H7 (cell line): ENCODE data around the gene PPP2R2C. TPM values are rescaled to one million over a fixed set of nuclear protein-coding genes. Genes with fewer than 3 reads are reported as not detected.
A peak's percentile ranks its signal among the peaks of the same experiment; 100 is the strongest.

Experiments
- DNase-seq: peaks from one replicate; pipeline ENCODE4 v3.0.0; 2012
- H3K27me3 ChIP-seq: 2 replicates; pipeline ENCODE4 v1.6.0; 2011; ENCODE audit warnings: mild to moderate bottlenecking, low read length; ENCODE audit not compliant: control insufficient read depth, insufficient read depth
- H3K36me3 ChIP-seq: replicated peaks from 2 replicates; pipeline ENCODE4 v1.5.1; 2011; ENCODE audit warnings: low read length; ENCODE audit not compliant: control insufficient read depth, insufficient read depth
- H3K4me3 ChIP-seq: 2 replicates; pipeline ENCODE4 v1.5.1; 2011; ENCODE audit warnings: low read depth, mild to moderate bottlenecking, control low read depth, low read length, moderate library complexity; ENCODE audit not compliant: insufficient read depth
- total RNA-seq: library from RNA; depleted of rRNA; stranded (reverse); fragments of >200 nt; shearing (Covaris generic); gene quantifications from 2 replicates; pipeline ENCODE4 v1.2.3, GENCODE V29; 2014

PPP2R2C gene
- total RNA-seq, 1 experiment from 2014 or later: 7.6 TPM

DNA sequence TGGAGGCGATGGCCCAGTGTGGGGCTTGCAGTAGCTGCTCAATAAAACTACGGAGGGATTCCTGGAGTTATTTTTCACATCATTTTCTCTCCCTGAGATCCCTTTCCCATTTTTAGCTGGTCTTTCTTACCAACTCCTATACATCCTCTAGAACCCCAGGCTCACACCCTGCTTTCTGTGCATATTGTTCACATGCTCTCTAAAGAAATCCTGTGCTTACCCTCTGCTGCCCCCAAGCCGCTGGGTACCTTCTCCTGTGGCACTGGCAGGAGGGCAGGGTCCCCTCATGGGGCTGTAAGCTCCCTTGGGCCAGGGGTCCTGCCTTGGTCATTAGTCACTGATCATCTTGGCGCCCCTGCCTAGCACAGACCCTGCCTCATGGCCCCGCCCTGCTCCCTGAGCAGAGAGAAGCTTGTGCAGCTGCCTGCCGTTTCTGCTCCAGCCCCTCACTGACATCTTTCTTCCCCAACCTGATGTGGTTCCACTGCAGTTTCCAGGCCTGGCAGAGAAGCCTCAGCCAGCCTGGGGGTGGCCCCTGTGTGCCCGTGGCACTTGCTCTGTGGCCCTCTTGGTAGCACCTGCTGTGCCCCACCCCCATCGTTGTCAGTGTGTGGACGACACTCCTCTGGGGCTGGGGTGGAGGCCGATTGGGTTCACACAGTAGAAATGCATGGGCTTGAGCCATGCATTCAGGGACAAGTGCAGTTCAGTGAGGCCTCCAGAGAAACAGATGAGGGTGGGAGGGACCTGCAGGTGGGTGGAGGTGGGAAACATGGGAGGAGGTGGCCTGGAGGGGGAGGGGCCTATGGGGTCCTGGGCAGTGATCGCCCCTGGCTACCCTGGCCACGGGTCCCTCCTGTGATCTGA lies 133.2 kb downstream of the PPP2R2C start:
- Histone ChIP-seq H3K27me3 (no peaks in the 10 kb centered on the region), H3K36me3 (no peaks in the 10 kb centered on the region), H3K4me3 (no peak overlapping the region)
- no peak for DNase-seq

DNA sequence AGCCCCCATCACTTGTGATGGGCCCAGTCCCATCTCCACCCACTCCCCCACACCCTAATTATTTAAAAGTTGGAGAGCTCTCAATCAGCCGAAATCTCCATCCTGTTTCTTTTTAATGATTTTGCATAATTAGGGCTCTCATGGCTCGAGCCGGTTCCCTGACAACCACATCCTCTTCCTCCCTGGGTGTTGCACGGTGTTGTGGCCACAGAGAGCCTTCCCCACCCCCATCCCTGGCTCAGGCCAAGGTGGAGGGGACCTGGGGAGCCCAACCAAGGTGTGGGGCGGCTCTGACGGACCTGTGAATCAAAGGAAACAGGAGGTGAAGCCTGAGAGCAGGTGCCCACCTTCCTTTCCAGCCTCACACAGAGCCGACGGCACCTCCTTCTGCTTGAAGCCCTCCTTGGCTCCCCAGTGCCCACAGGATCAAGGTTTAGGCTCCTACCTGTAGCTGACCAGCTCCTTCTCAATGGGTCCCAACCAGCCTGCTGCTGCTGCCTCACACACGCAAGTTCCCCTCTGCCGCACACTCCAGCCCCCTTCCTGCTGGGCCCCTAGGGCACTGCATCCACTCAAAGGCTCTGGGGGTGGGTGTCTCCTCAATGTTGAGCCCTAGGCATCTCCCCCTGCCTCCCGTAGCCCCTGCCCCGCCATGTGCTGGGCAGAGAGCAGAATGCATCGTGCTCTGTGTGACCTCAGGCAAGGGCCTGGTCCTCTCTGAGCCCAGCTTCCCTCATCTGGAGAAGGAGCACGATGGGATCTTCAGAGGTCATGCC lies 134.1 kb downstream of the PPP2R2C start:
- Histone ChIP-seq H3K36me3 (no peaks in the 10 kb centered on the region), H3K27me3 (no peaks in the 10 kb centered on the region), H3K4me3 (no peak overlapping the region)
- no peak for DNase-seq

DNA sequence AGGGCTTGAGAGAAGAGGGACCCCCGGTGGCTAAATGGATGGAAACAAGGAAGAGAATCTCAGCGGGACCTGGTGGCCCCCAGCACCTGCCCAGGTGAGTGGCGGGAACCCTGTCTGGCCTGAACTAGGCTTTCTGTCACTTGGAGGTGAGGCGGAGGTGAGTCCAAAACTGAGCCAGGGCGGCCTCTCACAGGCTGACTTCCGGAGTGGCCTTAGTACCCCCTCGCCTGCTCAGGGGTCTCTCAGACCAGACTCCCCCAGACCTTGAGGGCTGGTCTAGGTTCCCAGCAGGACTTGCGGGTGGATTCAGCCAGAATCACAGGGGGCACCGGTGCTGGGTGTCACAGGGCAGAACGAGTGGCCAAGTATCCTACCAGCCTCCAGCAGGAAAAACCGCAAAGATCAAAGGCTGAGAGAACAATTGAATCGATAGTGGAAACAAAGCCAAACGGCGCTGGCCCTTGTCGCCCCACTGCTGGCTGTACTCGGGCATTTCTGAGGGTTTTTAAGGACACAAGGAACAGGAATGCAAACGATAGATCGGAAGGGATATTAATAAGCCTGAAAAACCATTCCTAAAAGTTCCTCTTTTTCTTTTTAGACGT lies 135.0 kb downstream of the PPP2R2C start:
- DNase-seq: peak; percentile 68
- H3K4me3 ChIP-seq: no peak overlapping the region
- no peaks in the 10 kb centered on the region for H3K36me3 ChIP-seq
- no peaks in the 10 kb centered on the region for H3K27me3 ChIP-seq

DNA sequence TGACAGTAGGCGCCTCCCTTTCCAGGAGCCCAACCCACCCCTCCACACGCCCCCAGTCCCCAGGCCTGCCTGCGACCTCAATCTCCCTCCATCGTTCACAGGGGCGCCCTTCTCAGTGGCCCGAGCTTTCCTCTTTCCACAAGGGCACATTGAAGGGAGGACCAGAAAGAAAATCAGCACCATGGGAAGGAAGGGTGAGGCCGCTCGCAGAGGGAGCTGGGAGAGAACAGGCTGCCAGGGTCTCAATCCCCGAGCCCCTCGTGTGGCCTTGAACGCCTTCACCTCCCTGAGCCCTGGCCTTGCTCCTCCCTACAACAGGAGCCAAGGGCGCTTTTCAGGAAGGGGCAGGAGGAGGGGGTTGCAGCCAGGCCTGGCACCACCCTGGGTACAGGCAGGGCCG lies 136.2 kb downstream of the PPP2R2C start:
- no peak for DNase-seq
- Histone ChIP-seq H3K36me3 (no peaks in the 10 kb centered on the region), H3K27me3 (no peaks in the 10 kb centered on the region), H3K4me3 (no peak overlapping the region)

DNA sequence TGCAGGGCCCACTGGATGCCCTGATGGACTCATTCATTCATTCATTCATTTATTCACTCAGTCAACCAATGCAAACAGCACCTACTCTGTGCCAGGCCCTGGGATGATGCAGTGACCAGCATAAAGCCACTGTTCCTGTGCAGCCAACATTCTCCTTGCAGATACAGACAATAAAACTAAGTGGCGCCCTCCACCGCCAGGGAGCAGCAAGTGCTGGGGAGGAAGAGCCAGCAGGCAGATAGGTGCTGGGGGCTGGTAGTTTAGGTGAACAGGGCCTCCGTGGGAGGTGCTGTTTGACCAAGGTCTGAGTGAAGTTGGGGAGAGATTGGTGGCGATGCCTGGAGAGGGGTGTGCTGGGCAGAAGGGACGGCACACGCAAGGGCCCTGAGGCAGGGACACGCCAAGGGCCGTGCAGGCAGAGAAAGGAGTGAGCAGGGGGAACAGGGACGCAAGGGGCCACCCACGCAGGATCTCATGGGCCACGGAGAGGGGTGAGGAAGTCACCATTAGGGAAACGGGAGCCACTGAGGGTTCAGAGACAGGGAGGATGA lies 137.3 kb downstream of the PPP2R2C start:
- Histone ChIP-seq H3K36me3 (no peaks in the 10 kb centered on the region), H3K27me3 (no peaks in the 10 kb centered on the region), H3K4me3 (no peak overlapping the region)
- peak; percentile 78 for DNase-seq

DNA sequence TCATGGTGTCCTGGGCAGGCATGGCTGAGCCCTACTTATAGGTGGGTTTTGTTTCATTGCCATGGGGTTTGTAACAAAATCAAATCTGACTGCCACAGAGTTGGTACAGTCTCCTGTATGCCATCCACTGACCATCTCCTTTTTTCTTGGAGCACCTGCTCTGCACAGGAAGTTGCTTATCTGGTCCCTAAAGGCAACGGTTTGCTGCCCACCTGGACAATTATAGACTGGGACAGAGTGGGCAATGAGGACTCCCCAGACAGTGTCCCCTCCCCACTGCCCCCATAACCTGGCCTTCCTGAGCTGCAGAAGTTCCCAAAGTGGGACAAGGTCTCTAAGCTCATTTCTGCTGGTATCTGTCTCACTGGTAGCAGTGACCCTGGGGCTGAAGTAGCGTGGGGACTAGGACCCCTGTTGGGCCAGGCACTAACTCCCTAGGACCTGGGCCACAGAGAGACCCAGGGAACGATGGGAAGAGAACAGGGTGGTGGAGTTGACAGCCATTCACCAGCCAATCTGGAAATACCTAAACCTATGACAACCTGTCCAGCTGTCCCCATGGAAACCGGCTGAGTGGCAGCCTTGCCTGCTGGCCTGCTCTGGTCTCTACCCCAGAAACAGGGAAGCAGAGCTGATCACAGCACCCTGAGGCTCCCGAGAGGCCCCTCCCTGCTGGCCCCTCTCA lies 138.1 kb downstream of the PPP2R2C start:
- no peaks in the 10 kb centered on the region for H3K36me3 ChIP-seq
- no peak for DNase-seq
- no peak overlapping the region for H3K4me3 ChIP-seq
- H3K27me3 ChIP-seq: no peaks in the 10 kb centered on the region

DNA sequence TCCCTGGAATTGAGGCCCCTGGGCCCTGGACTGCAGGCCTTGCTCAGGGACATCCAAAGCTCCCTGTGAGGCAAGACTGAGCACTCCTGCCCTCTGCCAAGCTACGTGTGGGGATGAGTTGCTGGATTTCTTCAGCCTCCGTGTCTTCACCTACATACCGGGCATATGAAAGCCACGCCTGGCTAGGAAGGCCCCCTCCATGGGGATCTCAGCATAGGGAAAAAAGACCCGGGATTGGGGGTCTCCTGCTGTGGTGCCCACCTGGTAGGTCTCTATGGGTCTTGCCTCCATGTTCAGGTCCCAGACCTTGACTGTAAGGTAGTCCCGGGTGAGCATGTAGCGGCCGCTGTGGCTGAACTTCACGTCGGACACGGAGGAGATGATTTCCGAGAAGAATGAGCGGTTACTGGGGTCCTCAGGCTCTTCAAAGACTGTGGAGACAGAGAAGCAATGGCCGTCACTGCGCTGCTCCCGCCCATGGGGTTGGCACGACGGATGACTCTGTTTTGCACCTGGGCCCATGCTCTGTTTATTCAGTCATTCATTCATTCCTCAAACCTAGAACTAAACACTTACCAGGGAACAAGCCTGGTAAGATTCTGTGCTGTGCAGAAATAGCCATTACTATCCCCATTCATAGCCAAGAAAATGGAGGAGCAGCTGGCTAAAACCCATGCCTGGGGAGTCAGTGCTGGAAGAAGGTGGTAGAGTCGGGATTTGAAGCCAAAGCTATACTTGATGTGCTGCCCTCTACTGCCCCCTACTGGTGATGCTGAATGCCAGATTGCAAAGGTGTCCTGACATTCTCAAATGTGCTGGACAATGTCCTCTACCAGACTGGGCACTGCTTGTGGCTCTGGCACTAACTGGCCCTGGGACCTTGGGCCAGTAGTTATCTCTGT lies 138.9 kb downstream of the PPP2R2C start:
- Histone ChIP-seq H3K4me3 (no peak overlapping the region), H3K27me3 (no peaks in the 10 kb centered on the region), H3K36me3 (no peaks in the 10 kb centered on the region)
- peak; percentile 74 for DNase-seq

DNA sequence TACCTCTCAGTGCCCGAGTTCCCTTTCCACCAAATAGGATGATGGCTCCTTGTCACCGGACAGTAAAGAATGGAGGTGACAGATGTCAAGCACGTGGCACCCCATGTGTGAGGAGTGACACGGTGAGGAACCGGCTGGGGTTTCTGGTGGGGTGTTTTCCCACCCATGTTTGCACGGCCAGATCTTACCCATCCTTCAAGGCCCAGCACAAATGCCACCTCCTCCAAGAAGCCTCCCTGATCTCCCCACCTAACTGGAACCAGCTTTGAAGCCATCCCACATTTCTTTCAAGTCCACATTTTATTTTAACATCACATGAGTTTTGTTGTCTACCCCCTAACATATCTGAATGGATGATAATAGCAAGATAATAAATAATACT lies 139.8 kb downstream of the PPP2R2C start:
- no peak overlapping the region for H3K4me3 ChIP-seq
- H3K36me3 ChIP-seq: no peaks in the 10 kb centered on the region
- DNase-seq: no peak
- H3K27me3 ChIP-seq: no peaks in the 10 kb centered on the region

DNA sequence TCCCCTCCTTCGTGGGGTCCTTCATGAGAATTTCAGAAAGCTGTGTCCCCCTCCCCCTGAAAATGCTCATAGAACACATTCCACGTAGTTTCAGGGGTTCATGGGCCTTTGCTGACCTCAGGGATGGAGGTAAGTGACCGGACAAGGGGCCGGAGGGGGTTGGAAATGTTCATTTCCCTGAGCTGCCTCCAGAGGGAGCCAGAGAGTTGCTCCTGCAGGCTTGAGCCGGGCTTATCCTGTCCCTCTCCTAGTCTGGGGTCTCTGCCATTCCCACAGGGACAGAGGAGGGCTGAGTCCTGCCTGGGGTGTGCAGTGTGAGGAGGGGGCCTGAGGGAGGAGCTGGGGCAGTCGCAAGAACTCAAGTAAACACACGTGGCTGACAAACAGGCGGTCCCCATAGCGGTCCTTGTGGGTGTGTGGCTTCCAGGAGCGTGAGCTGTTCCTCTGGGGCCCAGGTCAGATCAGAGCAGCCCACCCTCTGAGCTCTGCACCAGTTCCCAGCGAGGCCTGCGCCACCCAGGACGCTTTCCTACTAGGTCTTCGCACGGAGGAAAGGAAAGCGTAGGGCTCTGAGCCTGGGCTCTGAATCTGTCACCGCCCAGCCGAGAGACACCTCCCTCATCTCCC lies 140.3 kb downstream of the PPP2R2C start:
- H3K27me3 ChIP-seq: no peaks in the 10 kb centered on the region
- H3K36me3 ChIP-seq: no peaks in the 10 kb centered on the region
- H3K4me3 ChIP-seq: no peak overlapping the region
- peak; percentile 91 for DNase-seq

DNA sequence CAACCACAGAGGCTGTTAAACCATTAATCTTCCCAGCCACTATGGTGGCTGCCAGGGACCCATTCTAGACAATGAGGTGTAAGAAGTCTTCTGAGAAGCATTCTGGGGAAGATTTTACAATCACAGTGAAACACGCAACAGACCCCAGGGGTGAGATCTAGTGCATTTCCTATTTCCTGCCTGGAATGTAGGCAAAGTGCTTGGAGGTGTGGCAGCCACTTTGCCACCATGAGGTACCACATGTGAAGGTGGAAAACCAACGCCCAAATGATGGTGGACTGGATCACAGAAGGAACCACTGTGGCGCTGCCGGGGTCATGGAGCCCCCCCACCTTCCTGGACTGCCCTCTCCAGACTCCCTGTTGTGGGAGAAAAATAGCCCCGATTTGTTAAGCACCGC lies 140.9 kb downstream of the PPP2R2C start:
- no peaks in the 10 kb centered on the region for H3K27me3 ChIP-seq
- no peak overlapping the region for H3K4me3 ChIP-seq
- H3K36me3 ChIP-seq: no peaks in the 10 kb centered on the region
- no peak for DNase-seq

DNA sequence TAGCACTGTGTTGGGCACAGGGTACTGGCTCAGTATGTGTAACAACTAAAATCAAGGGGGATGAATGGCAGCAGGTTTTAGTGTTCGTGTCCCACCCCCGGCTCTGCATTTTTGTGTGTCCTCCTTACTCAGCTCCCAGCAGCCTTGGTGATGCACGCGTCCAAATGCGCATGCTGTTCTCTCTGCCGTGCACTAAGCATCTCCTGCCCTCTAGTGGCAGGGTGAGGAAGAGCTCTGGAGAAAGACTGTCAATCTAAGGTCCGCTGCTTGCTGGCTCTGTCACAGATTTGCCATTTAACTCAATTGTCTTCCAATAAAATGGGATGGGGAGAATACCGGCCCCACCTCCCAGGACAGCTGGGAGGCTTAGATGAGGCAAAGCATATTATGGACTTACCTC lies 141.4 kb downstream of the PPP2R2C start:
- peak; percentile 81 for DNase-seq
- H3K36me3 ChIP-seq: no peaks in the 10 kb centered on the region
- H3K27me3 ChIP-seq: no peaks in the 10 kb centered on the region
- no peak overlapping the region for H3K4me3 ChIP-seq

DNA sequence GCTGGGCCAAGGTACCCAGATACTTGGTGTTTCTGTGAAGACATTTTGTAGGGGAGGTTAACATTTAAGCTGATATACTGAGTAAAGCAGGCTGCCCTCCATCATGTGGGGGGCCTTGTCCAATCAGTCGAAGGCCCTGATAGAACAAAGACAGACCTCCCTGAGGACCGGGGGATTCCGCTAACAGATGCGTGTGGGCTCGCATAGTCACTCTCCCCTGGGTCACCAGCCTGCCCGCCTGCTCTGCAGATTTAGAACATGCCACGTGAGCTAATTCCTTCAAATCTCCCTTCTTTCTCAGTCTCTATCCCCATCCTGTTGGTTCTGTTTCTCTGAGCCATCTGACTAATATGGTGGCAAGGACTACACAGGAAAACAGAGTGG lies 142.0 kb downstream of the PPP2R2C start:
- no peak for DNase-seq
- Histone ChIP-seq H3K4me3 (no peak overlapping the region), H3K36me3 (no peaks in the 10 kb centered on the region), H3K27me3 (no peaks in the 10 kb centered on the region)
